MM.1S (cell line): ENCODE data around the gene SCARF1.

Experiments used
- EZH2 ChIP-seq: fragments of 300-600 bp; sonication (generic); optimal IDR thresholded peaks from 2 replicates; pipeline ENCODE3; 2017; ENCODE audit warnings: low read depth, mild to moderate bottlenecking, antibody characterized with exemption, low read length, mixed read lengths
- EZH2phosphoT487 ChIP-seq: fragments of 300-600 bp; sonication (generic); IDR thresholded peaks from 2 replicates; pipeline ENCODE4 v1.6.1; 2018; ENCODE audit warnings: antibody characterized with exemption, low read length
- TF ChIP-seq, protein P1 (sequence below): fragments of 300-600 bp; sonication (generic); IDR thresholded peaks from 2 replicates; pipeline ENCODE4 v1.5.1; 2016; ENCODE audit warnings: antibody characterized with exemption, low read length, mixed read lengths

DNA sequence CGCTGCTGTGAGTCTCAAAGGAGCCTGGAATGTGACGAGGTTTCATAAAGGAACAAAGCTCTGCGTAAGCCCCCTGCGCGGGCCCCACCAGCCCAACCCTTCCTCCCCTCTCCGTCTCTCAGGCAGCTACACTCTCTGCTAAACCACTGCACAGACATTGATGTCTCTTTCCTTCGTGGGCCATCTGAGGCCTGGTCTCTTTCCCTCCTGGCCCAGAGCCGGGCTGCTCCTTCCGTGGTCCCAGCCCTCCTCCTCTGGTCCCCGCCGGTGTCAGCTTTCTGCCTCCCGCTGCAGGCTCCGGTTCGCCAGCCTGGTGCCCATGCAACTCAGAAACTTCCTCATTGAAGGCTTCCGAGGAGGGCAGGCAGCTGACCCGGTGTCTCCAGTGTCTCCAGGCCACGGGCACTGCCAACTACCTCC is 7.4 kb downstream of the SCARF1 start:
- TF ChIP-seq, protein P1, sequence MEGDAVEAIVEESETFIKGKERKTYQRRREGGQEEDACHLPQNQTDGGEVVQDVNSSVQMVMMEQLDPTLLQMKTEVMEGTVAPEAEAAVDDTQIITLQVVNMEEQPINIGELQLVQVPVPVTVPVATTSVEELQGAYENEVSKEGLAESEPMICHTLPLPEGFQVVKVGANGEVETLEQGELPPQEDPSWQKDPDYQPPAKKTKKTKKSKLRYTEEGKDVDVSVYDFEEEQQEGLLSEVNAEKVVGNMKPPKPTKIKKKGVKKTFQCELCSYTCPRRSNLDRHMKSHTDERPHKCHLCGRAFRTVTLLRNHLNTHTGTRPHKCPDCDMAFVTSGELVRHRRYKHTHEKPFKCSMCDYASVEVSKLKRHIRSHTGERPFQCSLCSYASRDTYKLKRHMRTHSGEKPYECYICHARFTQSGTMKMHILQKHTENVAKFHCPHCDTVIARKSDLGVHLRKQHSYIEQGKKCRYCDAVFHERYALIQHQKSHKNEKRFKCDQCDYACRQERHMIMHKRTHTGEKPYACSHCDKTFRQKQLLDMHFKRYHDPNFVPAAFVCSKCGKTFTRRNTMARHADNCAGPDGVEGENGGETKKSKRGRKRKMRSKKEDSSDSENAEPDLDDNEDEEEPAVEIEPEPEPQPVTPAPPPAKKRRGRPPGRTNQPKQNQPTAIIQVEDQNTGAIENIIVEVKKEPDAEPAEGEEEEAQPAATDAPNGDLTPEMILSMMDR, result no peak
- TF ChIP-seq EZH2phosphoT487 (no peak), EZH2 (no peak)
